Measurements from ENCODE around the gene TBC1D2. TPM values are rescaled to one million over a fixed set of nuclear protein-coding genes. Genes with fewer than 3 reads are reported as not detected.

The TBC1D2 gene
- total RNA-seq, 1 experiment from 2014 or later = 11.1 TPM

GRCh38 chr9:98161851-98162250, 93.6 kb downstream of the TBC1D2 start:
- H3K36me3 Mint-ChIP-seq = peaks cover 9% of the 10 kb centered on the region; the same call in 1 of the 2 replicates
- ChIA-PET CTCF (interaction anchor here (1.0 to 1.1 kb wide), 2 partner anchors 10 to 88 kb away, joined by 3 to 4 read pairs; no protein-coding TSS in a partner anchor), POLR2A (no interaction called here)
- TF ChIP-seq ZNF317 (CRISPR knock-in tag; IDR thresholded peaks at IDR 0.05; ENCODE audit: borderline replicate concordance, low read depth) = no peak
- no peak for TF ChIP-seq NR1H2 (CRISPR knock-in tag; IDR thresholded peaks at IDR 0.05)
- no peak for TF ChIP-seq E2F5 (CRISPR knock-in tag; IDR thresholded peaks at IDR 0.05)
- no peak for TF ChIP-seq FOXP4 (CRISPR knock-in tag; IDR thresholded peaks at IDR 0.05)
- no peak for TF ChIP-seq CBFB (CRISPR knock-in tag; IDR thresholded peaks at IDR 0.05; ENCODE audit: low read depth)
- no peak for TF ChIP-seq ZNF416 (CRISPR knock-in tag; IDR thresholded peaks at IDR 0.05)
- TF ChIP-seq STAT6 (CRISPR knock-in tag; conservative IDR thresholded peaks at IDR 0.05; ENCODE audit: low read depth) = no peak
- TF ChIP-seq AR (CRISPR knock-in tag; IDR thresholded peaks at IDR 0.05) = no peak
- no peak for TF ChIP-seq ATF3 (CRISPR knock-in tag; conservative IDR thresholded peaks at IDR 0.05)
- TF ChIP-seq ZNF532 (CRISPR knock-in tag; IDR thresholded peaks at IDR 0.05; ENCODE audit: borderline replicate concordance) = no peak
- no peak for TF ChIP-seq PREB (CRISPR knock-in tag; IDR thresholded peaks at IDR 0.05; ENCODE audit: borderline replicate concordance)
- TF ChIP-seq NFE2L1 (CRISPR knock-in tag; IDR thresholded peaks at IDR 0.05) = no peak
- H3K4me3 Mint-ChIP-seq = no peak overlapping the region
- H3K27ac Mint-ChIP-seq = no peak overlapping the region
- DNase-seq (ENCODE audit: low spot score) (no peak), ATAC-seq (no peak)
- H3K27me3 Mint-ChIP-seq (ENCODE audit: low read depth) = no peaks in the 10 kb centered on the region
- peaks cover 24% of the 10 kb centered on the region for H3K4me1 Mint-ChIP-seq
- no peaks in the 10 kb centered on the region for H3K9me3 Mint-ChIP-seq

All from WTC11 (cell line).